Measurements from ENCODE around the gene PNMA6F.
"Not testable (repeated sequence)": the region's sequence is repeated elsewhere in the genome, so short reads cannot be mapped to it uniquely, and the experiment has no call there.

The PNMA6F gene

DNA sequence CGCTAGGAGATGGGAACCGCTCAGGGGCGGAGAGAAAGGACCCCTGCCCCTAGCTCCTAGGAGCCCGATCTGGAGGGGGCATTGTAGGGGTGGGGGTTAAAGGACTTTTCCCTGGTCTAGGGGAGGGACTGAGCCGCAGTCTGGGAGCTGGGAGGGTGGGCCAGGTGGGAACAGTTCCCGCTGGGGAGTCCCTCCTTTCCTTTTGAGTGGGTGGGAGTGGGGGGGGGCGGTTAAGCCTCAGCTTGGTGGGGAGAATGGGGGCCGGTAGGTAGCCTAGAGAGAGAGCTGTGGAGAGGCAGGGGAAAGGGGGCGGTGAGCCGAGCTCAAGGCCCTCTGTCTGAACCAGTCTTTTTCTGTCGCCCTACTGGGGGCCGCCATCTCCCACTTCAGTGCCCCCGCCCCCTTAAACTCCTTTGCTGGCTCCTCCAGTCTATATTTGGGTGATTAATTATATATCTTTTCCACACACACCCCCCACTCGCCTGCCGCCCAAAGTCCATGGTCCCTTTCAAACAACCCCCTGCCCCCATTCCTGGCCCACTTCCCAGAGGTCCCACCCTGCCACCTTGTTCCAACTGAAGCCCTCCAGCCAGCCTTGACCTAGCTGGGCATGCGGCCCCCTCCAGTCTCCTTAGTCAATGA is 13.2 kb upstream of the PNMA6F start:
- DNase-seq (ENCODE audit: low spot score): no peak

DNA sequence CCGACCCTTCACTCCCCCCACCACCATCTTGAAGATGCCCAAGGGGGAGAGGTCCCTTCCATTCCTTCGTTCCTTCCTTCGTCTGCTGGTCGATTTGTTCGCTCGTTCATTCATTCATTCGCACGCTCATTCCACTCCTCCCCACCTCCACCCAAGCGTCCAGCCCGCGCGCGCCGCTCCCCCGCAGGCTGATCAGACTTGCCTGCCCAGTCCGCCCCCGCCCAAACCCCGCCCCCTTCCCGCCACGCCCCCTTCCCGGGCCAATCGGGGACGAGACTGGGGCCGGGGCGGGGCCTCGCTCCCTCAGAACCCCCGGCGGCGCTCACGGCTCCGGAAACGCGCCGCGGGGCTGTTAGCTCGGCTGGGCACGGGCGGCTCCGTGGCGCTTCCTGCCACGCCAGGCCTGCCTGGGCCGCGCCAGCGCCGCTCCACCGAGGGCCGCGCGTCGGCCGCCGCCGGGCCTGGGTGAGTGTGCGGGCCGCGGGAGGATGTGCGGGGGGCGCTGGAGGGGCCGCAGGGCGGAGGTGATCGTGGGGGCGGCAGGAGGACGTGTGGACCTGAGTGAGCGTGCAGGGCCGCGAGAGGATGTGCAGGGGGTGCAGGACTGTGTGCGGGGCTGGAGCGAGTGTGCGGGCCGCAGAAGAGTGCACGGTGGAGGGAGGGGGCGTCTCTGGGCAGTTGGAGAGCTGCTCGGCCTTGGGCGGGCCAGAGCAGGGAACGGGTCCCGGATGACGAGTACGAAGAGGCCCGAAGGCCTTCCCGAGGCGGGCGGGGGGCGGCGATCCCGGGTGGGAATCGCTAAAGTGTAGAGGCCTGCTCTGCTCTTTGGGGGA is 12.5 kb upstream of the PNMA6F start, which contains the start of gene ZNF275:
Gene ZNF275 (plus strand): TSS at position 333 of the 833 bp plus-strand sequence. CDS start 2,527 bp downstream, outside the sequence.
- peak; percentile 73 for DNase-seq (ENCODE audit: low spot score)

DNA sequence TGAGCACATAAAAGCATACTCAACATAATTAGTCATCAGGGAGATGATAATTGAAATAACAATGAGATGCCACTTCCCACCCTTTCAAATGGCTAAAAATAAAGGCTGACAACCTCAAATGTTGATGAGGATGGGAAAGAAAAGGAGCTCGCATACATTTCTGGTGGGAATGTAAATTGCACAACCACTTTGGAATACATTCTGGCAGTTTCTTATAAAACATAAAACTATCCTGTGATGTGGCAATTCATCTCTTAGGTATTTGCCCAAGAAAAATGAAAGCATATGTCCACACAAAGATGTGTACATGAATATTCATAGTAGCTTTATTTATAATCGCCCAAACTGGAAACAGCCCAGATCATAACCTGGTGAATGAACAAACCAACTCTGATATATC is 11.7 kb upstream of the PNMA6F start:
- no peak for DNase-seq (ENCODE audit: low spot score)

DNA sequence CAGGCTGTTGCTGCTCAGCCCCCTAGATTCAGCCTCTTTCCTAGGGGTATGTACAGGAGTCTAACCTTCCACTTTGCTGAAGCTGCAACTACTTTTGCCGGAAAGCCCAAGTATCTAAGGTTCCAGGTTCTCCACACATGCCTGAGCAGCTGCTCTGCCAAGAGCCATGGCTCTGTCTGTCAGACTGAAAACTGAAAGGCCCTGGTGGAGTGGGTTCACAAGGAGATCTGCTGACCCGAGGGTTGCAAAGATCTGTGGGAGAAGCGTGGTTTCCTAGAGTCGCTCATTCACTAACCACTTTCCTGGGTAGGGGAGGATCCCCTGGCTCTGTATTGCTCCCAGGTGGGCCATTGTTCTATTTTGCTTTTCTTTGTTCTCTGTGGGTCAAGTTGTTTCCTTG is 6.0 kb upstream of the PNMA6F start:
- DNase-seq (ENCODE audit: low spot score): no peak

DNA sequence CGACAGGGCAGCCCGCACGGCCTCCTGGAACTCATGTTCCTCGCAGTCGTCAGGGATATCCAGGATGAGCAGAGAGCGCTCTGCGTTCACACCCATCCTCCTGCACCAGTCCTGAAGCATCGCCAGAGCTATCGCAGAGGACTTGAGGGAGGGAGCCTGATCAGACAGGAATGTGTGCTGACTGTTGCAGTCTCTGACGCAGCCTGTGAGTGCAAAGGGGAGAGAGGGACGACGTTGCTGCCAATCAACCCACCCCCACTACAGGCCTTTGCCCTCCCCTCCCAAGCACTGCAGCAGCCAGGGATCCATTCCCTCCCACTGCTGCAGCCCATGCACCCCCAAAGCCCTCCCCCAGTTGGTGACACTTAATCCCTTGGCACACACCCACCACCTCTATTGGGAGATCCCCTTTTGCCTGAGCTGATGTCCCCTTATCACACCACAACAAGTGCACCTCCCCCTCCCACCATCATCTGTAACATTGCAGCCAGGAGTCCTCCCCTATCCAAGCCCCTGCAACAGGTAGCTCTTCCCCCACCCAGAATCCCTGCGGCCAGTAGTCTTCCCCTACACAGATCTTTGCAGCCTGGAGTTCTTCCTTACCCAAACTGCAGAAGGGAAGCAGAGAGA is 897 bp downstream of the PNMA6F start:
- DNase-seq (ENCODE audit: low spot score): no peak

DNA sequence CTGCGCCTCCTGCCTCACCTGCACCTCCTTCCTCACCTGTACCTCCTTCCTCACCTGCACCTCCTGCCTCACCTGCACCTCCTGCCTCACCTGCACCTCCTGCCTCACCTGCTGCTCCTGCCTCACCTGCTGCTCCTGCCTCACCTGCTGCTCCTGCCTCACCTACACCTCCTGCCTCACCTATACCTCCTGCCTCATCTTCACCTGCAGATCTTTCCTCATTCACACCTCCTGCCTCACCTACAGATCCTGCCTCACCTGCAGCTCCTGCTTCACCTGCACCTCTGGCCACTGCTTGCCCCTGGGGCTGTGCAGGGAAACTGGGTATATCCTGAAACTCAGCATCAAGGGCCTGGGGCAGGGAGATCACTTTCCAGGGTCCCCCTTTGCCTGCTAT is 1.5 kb downstream of the PNMA6F start:
- not testable (repeated sequence) for DNase-seq (ENCODE audit: low spot score)

DNA sequence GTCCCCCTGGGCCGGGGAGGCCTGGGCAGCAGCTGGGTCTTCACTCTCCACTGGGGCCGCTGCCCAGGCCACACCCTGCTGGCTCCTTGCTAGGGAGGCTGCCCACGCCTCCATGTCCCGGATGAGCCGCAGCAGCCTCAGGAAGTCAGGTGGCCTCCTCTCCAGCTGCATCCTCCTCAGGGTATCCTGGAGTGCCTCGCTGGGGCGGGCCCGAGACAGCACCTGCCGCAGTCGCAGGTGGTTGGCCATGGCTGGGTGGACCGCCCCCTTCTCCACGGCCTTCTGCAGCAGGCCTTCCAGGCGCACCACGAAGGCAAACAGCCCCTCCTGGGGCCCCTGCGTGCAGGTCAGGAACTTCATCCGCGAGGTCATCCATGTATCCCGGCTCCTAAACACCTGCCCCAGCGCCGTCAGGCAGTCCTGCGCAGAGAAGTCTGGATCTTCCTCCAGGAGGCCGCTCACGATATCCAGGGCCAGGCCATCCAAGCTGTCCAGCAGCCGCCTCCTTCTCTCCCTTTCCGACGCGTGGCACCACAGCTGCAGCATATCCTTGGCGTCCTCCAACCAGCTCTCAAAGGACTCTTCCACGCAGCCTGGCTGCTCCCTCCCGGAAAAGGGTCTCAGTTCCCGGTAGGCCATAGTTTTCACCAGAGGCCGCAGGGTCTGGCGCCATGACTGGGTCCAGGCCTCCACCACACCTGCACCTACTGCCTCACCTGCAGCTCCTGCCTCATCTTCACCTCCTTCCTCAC is 2.1 kb downstream of the PNMA6F start:
- no peak for DNase-seq (ENCODE audit: low spot score)

DNA sequence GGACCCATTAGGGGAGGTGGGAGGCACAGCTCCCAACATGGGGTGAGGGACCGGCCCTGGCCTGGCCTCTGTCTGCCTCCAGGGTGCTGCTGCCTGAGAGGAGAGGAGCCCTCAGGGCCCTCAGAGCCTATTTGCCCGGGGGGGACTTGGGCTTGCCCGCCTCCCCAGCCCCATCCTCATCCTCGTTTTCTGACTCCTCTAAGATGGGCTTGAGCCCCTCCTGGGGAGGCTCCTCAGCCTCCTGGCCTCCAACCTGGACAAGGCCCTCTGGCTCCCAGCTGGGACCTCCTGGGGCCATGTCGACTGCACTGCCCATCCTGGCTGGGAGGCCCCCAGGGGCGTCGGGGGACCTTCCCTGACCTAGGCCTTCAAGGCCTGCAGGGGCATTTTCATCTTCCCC is 2.8 kb downstream of the PNMA6F start:
- no peak for DNase-seq (ENCODE audit: low spot score)

DNA sequence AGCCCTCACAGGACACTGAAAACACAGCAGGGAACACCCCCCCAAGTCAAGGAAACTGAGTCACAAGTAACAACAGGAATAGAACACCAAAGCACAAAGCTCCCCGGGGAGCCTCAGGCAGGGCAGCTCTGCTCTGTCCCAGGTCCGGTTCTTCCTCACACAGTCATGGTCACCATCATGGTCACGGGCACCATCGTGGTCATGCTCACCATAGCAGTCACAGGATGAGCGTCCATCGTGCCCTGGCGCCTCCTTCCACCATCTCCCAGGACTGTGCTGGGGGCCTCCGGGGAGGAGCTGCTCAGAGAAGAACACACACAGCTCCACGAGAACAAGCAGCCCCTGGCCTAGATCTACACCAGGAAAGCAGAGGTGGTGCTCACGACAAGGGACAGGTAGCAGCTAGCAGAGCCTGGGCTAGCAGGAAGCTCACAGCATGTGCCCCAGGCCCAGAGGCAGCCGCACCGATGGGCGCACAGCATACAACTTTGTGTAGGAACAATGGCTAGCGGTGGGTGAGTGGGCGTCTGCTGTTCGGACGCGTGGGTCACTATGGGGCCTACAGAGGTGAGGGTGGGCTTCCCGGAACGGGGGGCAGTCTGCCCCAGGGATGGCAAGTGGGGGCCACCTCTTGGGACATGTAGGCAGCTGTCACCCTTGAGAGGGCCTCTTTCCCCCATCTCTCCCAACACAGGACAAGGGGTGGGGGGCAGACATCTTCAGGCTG is 3.4 kb downstream of the PNMA6F start:
- no peak for DNase-seq (ENCODE audit: low spot score)

DNA sequence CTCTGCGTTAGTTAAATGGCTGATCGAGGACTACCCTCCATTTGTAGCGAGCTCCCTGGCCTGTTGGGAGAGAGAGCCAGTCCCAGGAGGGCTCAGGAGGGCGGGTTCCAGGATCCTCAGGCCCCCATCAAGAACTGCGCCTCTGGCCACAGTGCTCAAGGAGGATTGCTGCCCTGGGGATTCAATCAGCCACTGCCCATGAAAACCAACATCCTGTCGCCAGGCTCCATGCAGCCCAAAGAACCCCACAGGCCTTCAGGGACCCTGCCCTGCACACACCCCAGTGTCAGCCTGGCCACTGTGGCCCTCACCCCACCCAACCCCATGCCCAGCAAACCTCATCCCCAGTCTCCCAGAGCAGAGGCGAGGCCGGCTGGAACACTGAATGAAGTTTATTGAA is 4.3 kb downstream of the PNMA6F start:
- no peak for DNase-seq (ENCODE audit: low spot score)

DNA sequence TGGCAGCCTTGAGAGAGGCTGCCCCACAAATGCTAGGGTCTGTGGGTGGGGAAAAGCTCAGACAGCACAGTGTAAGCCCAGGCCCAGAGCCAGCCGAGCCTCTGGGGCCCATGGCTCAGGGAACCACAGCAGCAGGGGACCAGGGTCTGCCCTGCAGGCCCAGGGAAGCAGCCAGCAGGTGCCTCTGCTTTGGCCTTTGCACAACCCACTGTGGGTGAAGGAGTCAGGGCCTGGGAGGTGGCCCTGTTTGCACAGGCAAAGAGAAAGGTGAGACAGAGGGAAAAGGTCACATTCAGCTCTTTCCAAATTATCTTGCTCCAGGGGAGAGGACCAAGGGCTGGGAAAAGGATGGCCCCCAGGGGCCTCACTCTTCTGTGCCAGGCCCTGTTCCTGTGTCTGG is 8.7 kb downstream of the PNMA6F start:
- DNase-seq (ENCODE audit: low spot score): no peak

DNA sequence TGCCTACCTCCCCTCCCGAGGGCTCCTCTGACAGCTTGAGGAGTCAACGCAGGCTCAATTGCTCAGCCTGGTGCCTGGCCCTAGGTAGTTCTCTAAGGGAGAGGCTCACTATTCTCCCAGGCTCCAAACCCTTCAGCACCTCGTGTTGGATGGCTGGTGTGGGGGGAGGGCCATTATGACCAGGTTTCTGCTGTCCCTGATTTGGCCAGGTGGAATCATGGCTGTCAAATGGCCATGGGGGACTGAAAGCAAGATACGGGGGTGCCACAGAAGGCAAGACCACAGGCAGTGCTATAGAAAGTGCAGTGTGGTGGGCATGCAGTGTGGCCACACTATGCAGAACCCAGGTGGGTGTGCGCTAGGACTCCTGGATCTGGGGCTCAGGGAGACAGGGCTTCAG is 9.5 kb downstream of the PNMA6F start:
- no peak for DNase-seq (ENCODE audit: low spot score)

DNA sequence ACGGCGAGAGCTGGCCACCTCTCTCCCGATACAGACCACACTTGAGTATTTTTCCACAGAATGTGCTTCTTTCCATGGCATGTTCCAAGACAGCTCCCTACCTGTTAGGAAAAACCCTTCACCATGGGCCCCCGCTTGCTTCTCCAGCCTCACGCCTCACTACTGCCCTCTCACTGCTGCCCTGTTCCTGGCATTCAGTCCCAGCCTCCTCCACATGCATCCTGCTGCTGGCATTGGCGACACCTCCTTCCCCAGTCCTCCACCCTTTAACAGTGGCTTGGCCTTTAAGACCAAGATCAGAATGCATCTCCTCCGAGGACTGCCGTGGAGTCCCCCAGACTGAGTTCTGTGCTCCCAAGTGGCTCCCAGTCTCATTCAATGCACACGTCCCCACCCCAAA is 10.7 kb downstream of the PNMA6F start:
- no peak for DNase-seq (ENCODE audit: low spot score)

DNA sequence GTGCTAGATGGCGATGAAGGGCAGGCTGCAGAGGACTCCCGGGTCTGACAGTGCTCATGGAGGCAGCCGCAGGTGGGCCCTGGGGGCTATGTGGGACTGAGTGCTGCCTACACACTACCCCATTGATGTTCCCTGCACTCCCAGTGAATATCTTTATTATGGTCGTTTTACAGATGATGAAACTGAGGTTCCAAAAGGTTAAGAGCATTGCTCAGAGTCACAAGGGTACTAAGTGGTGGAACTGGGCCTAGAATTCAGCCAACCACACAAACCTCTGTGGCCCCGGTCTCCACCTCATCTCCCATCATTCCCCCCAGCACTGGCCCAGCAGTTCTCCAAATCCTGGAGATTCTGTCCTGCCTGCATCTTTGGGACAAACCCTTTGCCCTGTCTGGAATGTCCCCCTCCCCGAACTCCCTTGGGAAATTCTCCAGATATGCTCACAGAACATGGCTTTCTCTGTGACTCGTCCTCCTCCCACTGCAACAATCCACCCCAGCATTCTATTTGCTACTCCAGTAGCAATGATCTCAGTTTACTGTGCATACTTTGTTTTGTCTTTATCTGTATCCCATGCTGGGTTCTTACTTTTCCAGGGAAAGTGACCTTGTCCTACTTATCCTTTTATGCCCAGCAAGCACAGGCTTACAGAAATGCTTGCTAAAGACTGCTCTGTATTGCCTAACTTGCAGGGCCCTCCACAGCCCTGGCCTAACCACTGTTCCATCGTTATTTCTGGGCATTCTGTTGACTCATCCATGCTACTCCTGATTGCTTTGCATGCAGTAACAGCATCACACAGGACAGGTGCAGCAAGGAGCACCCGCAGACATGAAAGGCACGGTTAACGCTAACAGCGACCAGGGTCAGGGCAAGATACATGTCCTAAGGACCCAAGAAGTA is 14.0 kb downstream of the PNMA6F start:
- DNase-seq (ENCODE audit: low spot score): no peak

DNA sequence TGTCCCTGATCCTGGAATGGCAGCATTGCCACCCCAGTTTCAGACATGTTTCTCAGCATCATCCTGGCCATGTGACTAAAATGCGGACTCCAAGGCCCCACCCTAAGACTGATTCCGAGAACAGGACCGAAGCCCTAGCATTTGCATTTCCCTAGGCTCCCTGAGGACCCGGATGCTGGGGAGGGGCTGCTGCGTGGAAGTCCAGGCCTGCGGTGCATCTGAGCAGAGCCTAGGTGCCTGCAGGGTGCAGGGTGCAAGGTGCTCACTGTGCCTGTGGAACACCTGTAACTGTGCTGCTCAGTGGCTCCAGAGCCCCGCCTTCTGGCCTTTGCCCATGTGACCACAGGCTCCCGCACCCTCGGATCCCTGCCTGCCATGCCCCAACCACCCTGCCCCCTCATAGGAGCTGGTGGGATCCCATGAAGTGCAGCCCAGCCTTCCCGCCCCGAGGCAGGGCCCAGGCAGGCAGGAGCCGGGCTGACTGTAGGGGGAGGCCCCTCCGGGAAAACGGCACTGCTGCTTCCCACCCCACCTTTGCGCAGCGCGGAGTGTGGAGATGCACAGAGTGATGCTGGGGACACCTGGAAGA is 14.9 kb downstream of the PNMA6F start:
- no peak for DNase-seq (ENCODE audit: low spot score)

DNA sequence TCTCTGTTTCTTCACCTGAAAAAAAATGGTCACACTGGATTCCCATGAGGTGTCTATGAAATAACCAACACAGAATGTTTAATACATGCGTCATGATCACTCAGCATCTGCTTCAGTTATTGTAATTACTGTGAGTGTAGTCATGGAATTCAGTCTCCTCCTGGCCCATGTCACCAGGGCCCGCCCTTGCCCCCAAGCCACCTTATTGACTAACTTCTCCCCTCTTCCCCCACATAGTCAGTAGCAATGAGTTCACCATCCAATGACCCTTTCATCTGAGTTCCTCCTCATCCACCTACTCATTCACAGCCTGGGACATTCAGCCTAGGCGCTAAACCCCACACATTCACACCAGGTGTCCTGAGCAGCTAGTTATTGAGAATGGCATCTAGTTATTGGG is 15.6 kb downstream of the PNMA6F start:
- DNase-seq (ENCODE audit: low spot score): no peak

DNA sequence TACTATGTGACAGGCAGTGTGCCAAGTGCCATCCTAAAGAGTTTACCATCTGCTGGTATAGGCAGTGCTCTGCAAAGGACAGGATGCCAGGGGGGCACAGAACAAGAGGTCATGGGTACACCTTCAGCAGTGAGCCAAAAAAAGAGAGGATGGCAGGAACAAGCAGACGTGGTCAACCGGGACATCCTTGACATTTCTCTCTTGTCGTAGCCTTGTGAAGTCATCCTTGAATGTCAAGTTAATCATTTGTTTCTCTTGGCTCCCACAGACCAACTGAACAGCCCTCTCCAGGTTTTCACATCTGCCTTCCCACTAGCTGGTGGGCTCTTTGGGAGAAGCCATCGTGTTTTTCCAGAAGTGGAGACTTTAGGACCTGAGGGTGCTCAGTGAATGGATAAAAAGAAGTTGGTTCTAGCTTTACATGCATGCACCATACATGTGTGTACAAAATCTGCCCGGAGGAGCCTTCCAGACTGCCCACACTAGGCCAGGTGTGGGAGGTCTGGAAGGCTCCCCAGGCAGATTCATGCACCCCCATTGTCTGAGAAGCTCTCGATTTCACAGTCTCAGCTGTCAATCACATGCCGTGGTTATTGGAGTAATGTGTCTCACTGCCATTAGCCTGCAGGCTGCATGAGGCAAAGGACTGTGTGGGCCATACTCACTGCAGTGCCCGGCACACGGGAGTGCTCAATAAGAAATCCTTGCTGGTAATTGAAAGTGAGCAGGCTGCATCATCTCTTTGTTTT is 16.4 kb downstream of the PNMA6F start:
- no peak for DNase-seq (ENCODE audit: low spot score)

DNA sequence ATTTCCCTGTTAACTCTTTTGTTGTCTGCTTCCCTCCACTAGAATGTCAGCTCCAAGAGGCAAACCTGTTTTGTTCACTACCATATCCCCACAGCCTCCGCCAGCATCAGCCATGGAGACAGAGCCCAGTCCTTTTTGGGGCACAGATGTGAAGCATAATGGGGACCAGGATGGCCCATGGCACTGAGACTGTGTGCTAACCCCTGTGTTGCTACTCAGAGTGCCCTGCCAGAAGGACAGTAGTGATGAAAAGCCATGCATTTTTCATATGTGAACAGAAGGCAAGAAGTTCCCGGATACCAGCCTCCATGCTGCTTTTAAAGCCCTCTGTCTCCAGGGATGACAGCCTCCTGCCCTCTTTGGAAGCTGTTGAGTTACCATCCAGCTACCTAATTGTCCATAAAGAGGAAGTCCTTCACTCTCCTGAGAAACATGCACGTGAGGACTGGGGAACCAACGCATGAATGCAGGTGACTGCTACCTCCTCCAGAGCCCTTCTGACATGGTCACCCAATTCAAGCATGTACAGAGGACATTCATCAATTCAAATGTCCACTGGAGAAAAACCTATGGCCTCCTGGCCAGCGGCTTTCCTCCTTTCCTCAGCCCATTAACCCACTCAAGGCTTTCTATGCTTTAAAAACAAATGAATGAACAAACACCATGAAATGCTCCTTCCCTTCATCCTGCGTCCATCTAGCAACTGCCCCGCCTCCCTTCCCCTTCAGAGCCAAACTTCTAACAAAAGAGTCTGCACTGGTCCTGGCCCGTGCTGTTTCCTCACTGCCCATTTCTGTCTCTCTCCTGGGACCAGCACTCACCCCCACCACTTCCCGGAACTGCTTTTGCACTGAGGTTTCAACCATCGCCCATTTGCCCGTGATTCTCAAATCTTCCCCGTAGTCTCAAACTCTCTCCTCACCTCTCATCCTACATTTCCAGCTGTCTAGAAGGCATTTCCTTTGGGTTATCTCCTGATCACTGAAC is 18.0 kb downstream of the PNMA6F start:
- DNase-seq (ENCODE audit: low spot score): no peak

Measured in activated CD4-positive, alpha-beta T cell treated with anti-CD3 and anti-CD28 coated beads, Interleukin-2, Interleukin-4, amounts not matched to agents 100 ng/mL and 50 ng/mL, durations not matched to agents 16 hours and 8 hours (primary cell).